ENCODE results near the gene C19orf44.
"Not testable (repeated sequence)": the region's sequence is repeated elsewhere in the genome, so short reads cannot be mapped to it uniquely, and the experiment has no call there.

C19orf44 gene

GRCh38 chr19:16541526-16542044, 45.4 kb downstream of the C19orf44 start:
- no peak for DNase-seq

GRCh38 chr19:16542045-16542909, 46.1 kb downstream of the C19orf44 start, which contains the start of gene CHERP:
Gene CHERP (minus strand): TSS chr19:16542437. CDS start chr19:16542378, 59 bp downstream.
- peak; percentile 93 for DNase-seq

- DNase-seq: no peak
These were observed 46.8 kb downstream of the C19orf44 start for GRCh38 chr19:16542910-16543472.

- not testable (repeated sequence) for DNase-seq
These were observed 47.5 kb downstream of the C19orf44 start for GRCh38 chr19:16543734-16544133.

- no peak for DNase-seq
These were observed 48.5 kb downstream of the C19orf44 start for GRCh38 chr19:16544473-16545231.

GRCh38 chr19:16548956-16549355, 52.8 kb downstream of the C19orf44 start:
- DNase-seq: no peak

- DNase-seq: not testable (repeated sequence)
These were observed 55.7 kb downstream of the C19orf44 start for GRCh38 chr19:16551902-16552301.

GRCh38 chr19:16554776-16555175, 58.6 kb downstream of the C19orf44 start:
- DNase-seq: no peak

GRCh38 chr19:16559780-16560276, 63.6 kb downstream of the C19orf44 start:
- DNase-seq: no peak

GRCh38 chr19:16561382-16561781, 65.2 kb downstream of the C19orf44 start:
- no peak for DNase-seq

GRCh38 chr19:16562608-16563025, 66.4 kb downstream of the C19orf44 start:
- no peak for DNase-seq

GRCh38 chr19:16564842-16565241, 68.6 kb downstream of the C19orf44 start:
- DNase-seq: no peak

GRCh38 chr19:16566161-16566560, 70.0 kb downstream of the C19orf44 start:
- DNase-seq: peak; percentile 84

GRCh38 chr19:16566702-16567101, 70.5 kb downstream of the C19orf44 start:
- DNase-seq: no peak

- DNase-seq: no peak
These were observed 73.6 kb downstream of the C19orf44 start for GRCh38 chr19:16569609-16570320.

Measured in effector CD4-positive, alpha-beta T cell (primary cell).